K562 treated with DMSO at 1 percent for 48 hours (cell line): Measurements from ENCODE around the gene SLCO4A1. TPM values are rescaled to one million over a fixed set of nuclear protein-coding genes. Genes with fewer than 3 reads are reported as not detected.

Experiments used
- total RNA-seq: library from RNA; unstranded; fragments of 300-600 nt; gene quantifications from 2 replicates; pipeline ENCODE4 v1.2.3, GENCODE V29; 2022; ENCODE audit warnings: low replicate concordance; ENCODE audit errors: extremely low read depth

Gene SLCO4A1, protein sequence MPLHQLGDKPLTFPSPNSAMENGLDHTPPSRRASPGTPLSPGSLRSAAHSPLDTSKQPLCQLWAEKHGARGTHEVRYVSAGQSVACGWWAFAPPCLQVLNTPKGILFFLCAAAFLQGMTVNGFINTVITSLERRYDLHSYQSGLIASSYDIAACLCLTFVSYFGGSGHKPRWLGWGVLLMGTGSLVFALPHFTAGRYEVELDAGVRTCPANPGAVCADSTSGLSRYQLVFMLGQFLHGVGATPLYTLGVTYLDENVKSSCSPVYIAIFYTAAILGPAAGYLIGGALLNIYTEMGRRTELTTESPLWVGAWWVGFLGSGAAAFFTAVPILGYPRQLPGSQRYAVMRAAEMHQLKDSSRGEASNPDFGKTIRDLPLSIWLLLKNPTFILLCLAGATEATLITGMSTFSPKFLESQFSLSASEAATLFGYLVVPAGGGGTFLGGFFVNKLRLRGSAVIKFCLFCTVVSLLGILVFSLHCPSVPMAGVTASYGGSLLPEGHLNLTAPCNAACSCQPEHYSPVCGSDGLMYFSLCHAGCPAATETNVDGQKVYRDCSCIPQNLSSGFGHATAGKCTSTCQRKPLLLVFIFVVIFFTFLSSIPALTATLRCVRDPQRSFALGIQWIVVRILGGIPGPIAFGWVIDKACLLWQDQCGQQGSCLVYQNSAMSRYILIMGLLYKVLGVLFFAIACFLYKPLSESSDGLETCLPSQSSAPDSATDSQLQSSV
- not detected in 2 replicates for total RNA-seq

GRCh38 chr20:62642051-62642665 is at the start of gene SLCO4A1:
SLCO4A1 (plus strand) TSS chr20:62642503; CDS start chr20:62656455, 13,952 bp downstream.

GRCh38 chr20:62708591-62709536 is 66.6 kb downstream of the SLCO4A1 start, which contains the start of gene NTSR1:
NTSR1 (plus strand) TSS chr20:62708836; CDS start chr20:62709208, 372 bp downstream.

Other genes starting within 250 kb of the SLCO4A1 start
- not detected in 2 replicates for gene CABLES2, start 235.2 kb upstream of the SLCO4A1 start, total RNA-seq
- not detected in 2 replicates for gene RBBP8NL, start 215.0 kb upstream of the SLCO4A1 start, total RNA-seq
- not detected in 2 replicates for gene GATA5, start 166.5 kb upstream of the SLCO4A1 start, total RNA-seq
- gene NTSR1, start 66.3 kb downstream of the SLCO4A1 start, total RNA-seq = not detected in 2 replicates
- gene MRGBP, start 154.0 kb downstream of the SLCO4A1 start, total RNA-seq = not detected in 2 replicates
- gene OGFR, start 162.3 kb downstream of the SLCO4A1 start, total RNA-seq = not detected in 2 replicates
- gene COL9A3, start 174.5 kb downstream of the SLCO4A1 start, total RNA-seq = not detected in 2 replicates
- gene TCFL5, start 219.3 kb downstream of the SLCO4A1 start, total RNA-seq = not detected in 2 replicates